Pancreas (tissue), 10 donors: ENCODE data around the gene HSDL1. TPM values are rescaled to one million over a fixed set of nuclear protein-coding genes. Genes with fewer than 3 reads are reported as not detected.

Experiments used
- ATAC-seq, 4 donors: fragments of 200-7000 bp; cut with Tn5 transposase; one replicate each; pipeline versions ENCODE4 v1.8.0 to v1.9.1; 2020; ENCODE audit warnings: mild to moderate bottlenecking in 4 of 4, moderate library complexity in 4 of 4
- DNase-seq, 6 donors: peaks; one replicate each; pipeline ENCODE4 v3.0.0-alpha.2; 2020
- FAIRE-seq: peaks from 2 replicates; lab custom pipeline; 2012; peaks lifted over from hg19 to GRCh38; lab: Jason Lieb, UNC
- H3K27ac ChIP-seq, 4 donors: fragments of 200-600 bp; sonication (generic); 1 replicate in 3 of 4; 2 replicates in 1 of 4; pipeline versions ENCODE4 v1.5.0 to v1.8.0; 2020
- H3K27me3 ChIP-seq, 4 donors: fragments of 200-600 bp; one replicate each; pipeline ENCODE4 v1.8.0; 2021
- H3K36me3 ChIP-seq, 3 donors: fragments of 200-600 bp; sonication (generic) in 1 of 3; one replicate each; pipeline versions ENCODE4 v1.5.0 to v1.8.0; 2020 to 2021
- H3K4me1 ChIP-seq, 3 donors: fragments of 200-600 bp; one replicate each; pipeline ENCODE4 v1.8.0; 2021
- H3K4me3 ChIP-seq, 4 donors: fragments of 200-600 bp; sonication (generic) in 2 of 4; one replicate each; pipeline versions ENCODE4 v1.5.0 to v1.8.0; 2020 to 2021
- H3K9me3 ChIP-seq, 4 donors: fragments of 200-600 bp; one replicate each; pipeline ENCODE4 v1.8.0; 2021
- WGBS, 2 donors: extraction: QIAGEN DNeasy Blood & Tissue Kit; methylation state at CpG; one replicate each; pipeline ENCODE4 v1.1.7; 2013; 5-methylcytosine and 5-hydroxymethylcytosine counted together
- intact Hi-C, 3 donors: fragments of 100-400 bp; cut with DNase I; formaldehyde crosslinking; loops; one replicate each; pipeline versions ENCODE4 v1.11.1 to v1.14.2; 2022
- polyA plus RNA-seq, 2 donors: library from polyadenylated mRNA; stranded (reverse); fragments of 200-250 nt; gene quantifications; one replicate each; pipeline ENCODE4 v1.2.3, GENCODE V29; 2013
- total RNA-seq, 6 donors: library from RNA; stranded (reverse); fragmentation: NEBNext Ultra II Directional in 4 of 6; extraction: Animal tissue kit (Norgen Biotek cat#: 25700) in 4 of 6; gene quantifications; one replicate each; pipeline versions ENCODE4 v1.2.1 to v1.2.4, GENCODE V29; 2021 to 2023
- TF ChIP-seq, protein P1 (sequence below), 4 donors: fragments of 200-600 bp; sonication (generic) in 3 of 4; IDR thresholded peaks; one replicate each; pipeline versions ENCODE4 v1.5.0 to v1.8.0; 2021; ENCODE audit warnings: antibody characterized with exemption in 4 of 4
- donor health status: healthy with polysubstance abuse.
- donor health status: DM: no; HTN: no; CAD: no; lungs with moderate emphysema.
- donor health status: DM: no; HTN: no; CAD: no.
- donor health status: control.
- donor health status: control.
- donor health status: Bipolar disorder and iron deficiency.
- donor health status: DM: yes; HTN: yes; CAD: no.
- donor health status: DM: no; HTN: no; CAD: no.
- donor health status: DM: no; HTN: no; CAD: no.
- donor health status: DM: yes; HTN: yes; CAD: no.

Gene HSDL1
- total and polyA plus RNA-seq, 8 donors, result 4.2 to 14.5 (median 7.1) TPM

GRCh38 chr16:84110527-84110926 is 34.5 kb downstream of the HSDL1 start:
- TF ChIP-seq, protein P1, sequence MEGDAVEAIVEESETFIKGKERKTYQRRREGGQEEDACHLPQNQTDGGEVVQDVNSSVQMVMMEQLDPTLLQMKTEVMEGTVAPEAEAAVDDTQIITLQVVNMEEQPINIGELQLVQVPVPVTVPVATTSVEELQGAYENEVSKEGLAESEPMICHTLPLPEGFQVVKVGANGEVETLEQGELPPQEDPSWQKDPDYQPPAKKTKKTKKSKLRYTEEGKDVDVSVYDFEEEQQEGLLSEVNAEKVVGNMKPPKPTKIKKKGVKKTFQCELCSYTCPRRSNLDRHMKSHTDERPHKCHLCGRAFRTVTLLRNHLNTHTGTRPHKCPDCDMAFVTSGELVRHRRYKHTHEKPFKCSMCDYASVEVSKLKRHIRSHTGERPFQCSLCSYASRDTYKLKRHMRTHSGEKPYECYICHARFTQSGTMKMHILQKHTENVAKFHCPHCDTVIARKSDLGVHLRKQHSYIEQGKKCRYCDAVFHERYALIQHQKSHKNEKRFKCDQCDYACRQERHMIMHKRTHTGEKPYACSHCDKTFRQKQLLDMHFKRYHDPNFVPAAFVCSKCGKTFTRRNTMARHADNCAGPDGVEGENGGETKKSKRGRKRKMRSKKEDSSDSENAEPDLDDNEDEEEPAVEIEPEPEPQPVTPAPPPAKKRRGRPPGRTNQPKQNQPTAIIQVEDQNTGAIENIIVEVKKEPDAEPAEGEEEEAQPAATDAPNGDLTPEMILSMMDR (IDR thresholded peaks at IDR 0.05), result no peak
- Histone ChIP-seq H3K27me3 (no peaks in the 10 kb centered on the region), H3K4me3 (no peak overlapping the region), H3K9me3 (no peaks in the 10 kb centered on the region), H3K36me3 (peaks cover 0 to 4% (median 0%) of the 10 kb centered on the region in 3 donors), H3K4me1 (peaks cover 0 to 11% (median 5%) of the 10 kb centered on the region in 3 donors), H3K27ac (no peak overlapping the region)
- intact Hi-C loops, result no loop called here
- no peak for ATAC-seq
- no peak for DNase-seq
- no peak for FAIRE-seq
- WGBS, 2 donors, result 72 to 76% methylated on average over 3 of the region's 3 CpGs

- Histone ChIP-seq H3K4me1 (peaks cover 0 to 5% (median 0%) of the 10 kb centered on the region in 3 donors), H3K9me3 (no peaks in the 10 kb centered on the region), H3K4me3 (no peak overlapping the region), H3K27ac (no peak overlapping the region), H3K27me3 (no peaks in the 10 kb centered on the region), H3K36me3 (peaks cover 0 to 4% (median 0%) of the 10 kb centered on the region in 3 donors)
- FAIRE-seq (no peak), ATAC-seq (peak in 3 of 4 donors; percentile 59 to 70 (median 66)), DNase-seq (no peak)
- WGBS, 2 donors, result 29 to 32% methylated on average over 6 of the region's 6 CpGs
- TF ChIP-seq, protein P1 (IDR thresholded peaks at IDR 0.05), result no peak
- intact Hi-C loops, result no loop called here
Measured at GRCh38 chr16:84109598-84110335, 35.2 kb downstream of the HSDL1 start.

GRCh38 chr16:84107921-84108320 is 37.1 kb downstream of the HSDL1 start:
- TF ChIP-seq, protein P1 (IDR thresholded peaks at IDR 0.05), result no peak
- peaks cover 0 to 5% (median 0%) of the 10 kb centered on the region in 3 donors for H3K4me1 ChIP-seq
- WGBS, 2 donors, result 77 to 94% methylated on average over 2 of the region's 2 CpGs
- H3K27ac ChIP-seq, result no peak overlapping the region
- ATAC-seq (no peak), DNase-seq (no peak), FAIRE-seq (no peak)
- no peaks in the 10 kb centered on the region for H3K9me3 ChIP-seq
- no peak overlapping the region for H3K4me3 ChIP-seq
- H3K36me3 ChIP-seq, result peaks cover 0 to 4% (median 0%) of the 10 kb centered on the region in 3 donors
- intact Hi-C loops, result no loop called here
- no peaks in the 10 kb centered on the region for H3K27me3 ChIP-seq

DNA sequence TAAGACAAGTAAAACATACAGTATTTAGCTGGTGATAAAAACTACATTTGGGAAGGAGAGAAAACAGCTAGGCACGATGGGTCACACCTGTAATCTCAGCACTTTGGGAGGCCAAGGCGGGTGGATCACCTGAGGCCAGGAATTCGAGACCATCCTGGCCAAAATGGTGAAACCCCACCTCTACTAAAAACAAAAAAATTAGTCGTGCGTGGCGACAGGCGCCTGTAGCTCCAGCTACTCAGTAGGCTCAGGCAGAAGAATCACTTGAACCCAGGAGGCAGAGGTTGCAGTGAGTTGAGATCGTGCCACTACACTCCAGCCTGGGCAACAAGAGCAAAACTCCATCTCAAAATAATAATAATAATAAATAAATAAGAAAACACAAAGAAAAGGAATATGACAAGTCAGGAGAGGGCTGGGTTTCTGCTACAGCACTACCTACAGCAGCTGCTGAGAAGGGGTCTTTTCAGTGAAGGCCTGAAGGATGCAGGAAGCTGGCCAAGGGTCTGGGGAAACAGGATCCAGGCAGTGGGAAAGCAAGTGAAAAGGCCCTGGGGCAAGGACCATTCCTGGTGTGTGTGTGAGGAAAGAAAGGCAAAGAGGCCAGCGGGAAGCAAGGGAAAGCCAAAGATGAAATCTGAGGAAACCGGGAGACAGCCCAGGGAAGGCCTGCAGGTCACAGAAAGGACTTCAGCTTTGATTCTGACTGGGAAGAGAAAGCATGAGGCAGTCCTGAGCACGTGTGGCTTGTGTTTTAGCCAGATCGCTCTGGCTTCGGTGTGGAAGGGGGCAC is 38.8 kb downstream of the HSDL1 start:
- intact Hi-C loops, result no loop called here
- Histone ChIP-seq H3K27me3 (no peaks in the 10 kb centered on the region), H3K4me1 (peaks cover 0 to 5% (median 0%) of the 10 kb centered on the region in 3 donors), H3K36me3 (peaks cover 0 to 4% (median 0%) of the 10 kb centered on the region in 3 donors), H3K9me3 (no peaks in the 10 kb centered on the region), H3K27ac (no peak overlapping the region), H3K4me3 (no peak overlapping the region)
- no peak for DNase-seq
- WGBS, 2 donors, result 87% methylated on average over 13 of the region's 13 CpGs
- ATAC-seq, result no peak
- TF ChIP-seq, protein P1 (IDR thresholded peaks at IDR 0.05), result no peak
- FAIRE-seq, result no peak
